Right cardiac atrium (tissue), 5 donors: ENCODE results near the gene PHF2. TPM values are rescaled to one million over a fixed set of nuclear protein-coding genes. Genes with fewer than 3 reads are reported as not detected.

Experiments used
- ATAC-seq, 2 donors: fragments of 200-7000 bp; cut with Tn5 transposase; one replicate each; pipeline versions ENCODE4 v1.8.0 to v1.9.1; 2020; ENCODE audit warnings: moderate library complexity in 2 of 2, mild to moderate bottlenecking in 1 of 2
- DNase-seq, 3 donors: peaks; one replicate each; pipeline ENCODE4 v3.0.0-alpha.2; 2020
- H3K27ac ChIP-seq: one replicate; pipeline ENCODE4 v1.5.1; 2013; ENCODE audit warnings: mild to moderate bottlenecking, low read length, control low read depth, moderate library complexity
- H3K27me3 ChIP-seq: one replicate; pipeline ENCODE4 v1.6.1; 2013; ENCODE audit not compliant: control insufficient read depth, insufficient read depth
- H3K4me1 ChIP-seq: one replicate; pipeline ENCODE4 v1.6.1; 2013; ENCODE audit warnings: low read length; ENCODE audit not compliant: control insufficient read depth, insufficient read depth
- H3K4me3 ChIP-seq: one replicate; pipeline ENCODE4 v1.5.1; 2013; ENCODE audit warnings: low read length, control low read depth
- H3K9me3 ChIP-seq: one replicate; pipeline ENCODE4 v1.6.1; 2013; ENCODE audit warnings: low read length; ENCODE audit not compliant: control insufficient read depth
- WGBS: extraction: QIAGEN DNeasy Blood & Tissue Kit; methylation state at CpG from one replicate; pipeline ENCODE4 v1.1.7; 2013; 5-methylcytosine and 5-hydroxymethylcytosine counted together
- intact Hi-C, 4 donors: fragments of 100-400 bp; cut with DNase I; formaldehyde crosslinking; loops; one replicate each; pipeline versions ENCODE4 v1.11.0 to v1.14.0; 2022 to 2023
- polyA plus RNA-seq: library from polyadenylated mRNA; stranded (reverse); fragments of 200-250 nt; gene quantifications from one replicate; pipeline ENCODE4 v1.2.3, GENCODE V29; 2013
- total RNA-seq, 4 donors: library from RNA; stranded (reverse); fragmentation: NEBNext Ultra II Directional; extraction: Animal tissue kit (Norgen Biotek cat#: 25700); gene quantifications; one replicate each; pipeline ENCODE4 v1.2.1, GENCODE V29; 2021
- donor health status: healthy with polysubstance abuse.
- donor health status: DM: no; HTN: yes; CAD: no.
- donor health status: DM: no; HTN: no; CAD: no.
- donor health status: DM: no; HTN: yes; CAD: no; lungs with severe emphysema.
- donor health status: DM: yes; HTN: yes; CAD: no.

Gene PHF2
- total and polyA plus RNA-seq, 5 donors = 28.3 to 32.4 (median 31.4) TPM

DNA sequence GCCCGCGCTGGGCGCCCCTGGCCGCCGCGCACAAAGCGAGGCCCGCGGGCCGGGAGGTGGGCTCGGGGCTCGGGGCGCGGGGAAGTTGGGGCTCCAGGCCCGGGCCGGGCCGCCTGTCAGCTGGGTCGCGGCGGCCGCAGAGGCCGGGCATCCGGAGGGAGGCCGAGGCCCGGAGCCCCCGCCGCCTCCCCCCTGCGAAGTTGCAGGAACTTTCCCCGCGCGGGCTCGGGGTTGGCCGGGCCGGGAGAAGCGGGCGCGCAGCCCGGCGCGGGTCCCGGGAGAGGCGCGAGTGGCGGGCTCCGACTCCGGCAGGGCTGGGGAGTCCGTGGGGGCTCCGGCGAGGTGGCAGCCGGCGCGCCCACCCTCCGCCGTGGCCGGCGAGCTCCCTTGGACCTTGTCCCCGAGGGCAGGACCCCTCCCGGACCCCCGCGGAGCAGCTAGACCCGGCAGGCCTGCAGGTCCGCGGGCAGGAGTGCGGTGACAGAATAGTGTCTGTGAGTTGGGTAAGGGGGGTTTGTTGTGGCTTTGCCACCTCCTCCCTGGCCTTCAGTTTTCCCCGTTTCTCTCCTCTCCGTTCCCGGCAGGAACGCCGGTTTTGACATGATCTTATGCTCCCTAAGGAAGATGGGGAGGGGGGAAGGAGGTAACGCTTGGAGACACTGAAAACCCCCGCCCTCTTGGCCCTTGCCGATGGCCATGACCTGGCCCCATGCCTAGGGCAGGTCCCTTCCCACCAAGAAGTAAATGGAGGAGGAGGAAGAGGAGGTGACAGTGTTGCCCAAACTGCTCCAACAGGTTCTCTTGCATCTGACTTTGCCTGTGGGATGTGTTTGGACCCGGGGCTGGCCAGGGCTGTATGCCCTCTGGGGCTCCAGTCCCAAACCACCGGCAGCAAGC lies 942 bp downstream of the PHF2 start:
- 2% methylated on average over 74 of the region's 74 CpGs for WGBS
- Histone ChIP-seq H3K4me3 (peak overlapping the region; percentile 88), H3K4me1 (peaks cover 14% of the 10 kb centered on the region), H3K27me3 (no peaks in the 10 kb centered on the region), H3K27ac (peak overlapping the region; percentile 84), H3K9me3 (no peaks in the 10 kb centered on the region)
- intact Hi-C loops = no loop called here
- ATAC-seq = peak; percentile 8 to 11
- DNase-seq = peak; percentile 63 to 85 (median 83)

DNA sequence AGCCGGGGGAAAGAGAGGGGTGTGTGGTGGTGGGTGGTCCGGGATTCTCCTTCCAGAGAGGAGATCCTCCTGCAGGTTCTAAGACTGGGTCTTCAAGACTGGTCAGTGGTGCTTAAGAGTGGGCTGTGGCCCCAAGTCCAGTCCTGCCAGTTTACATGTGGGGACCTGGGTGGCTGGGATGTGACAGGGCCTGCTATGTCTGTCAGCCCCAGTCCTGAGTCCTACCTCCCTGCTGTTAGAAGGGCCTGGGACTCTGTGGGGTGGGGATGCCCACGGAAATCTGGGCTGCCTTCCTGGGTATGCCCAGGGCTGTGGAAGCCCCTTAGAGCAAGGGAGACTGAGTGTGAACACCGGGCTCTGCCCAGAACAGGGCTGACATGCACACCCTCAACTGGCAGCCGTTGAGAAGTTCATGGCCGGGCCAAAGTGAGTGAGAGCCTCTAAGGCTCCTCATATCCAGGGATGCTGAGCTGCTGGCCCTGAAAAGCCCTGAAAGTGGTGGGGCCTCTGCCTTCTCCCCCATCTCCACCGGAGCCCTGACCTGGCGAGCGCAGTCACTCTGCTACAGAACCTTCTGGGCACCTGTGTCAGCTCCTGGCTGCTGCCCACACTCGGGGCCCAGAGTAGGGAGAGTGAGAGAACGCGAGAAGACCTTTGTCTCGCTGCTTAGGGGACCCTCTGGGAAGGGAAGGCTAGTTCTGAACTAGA lies 1.7 kb downstream of the PHF2 start:
- H3K27me3 ChIP-seq = no peaks in the 10 kb centered on the region
- peak overlapping the region; percentile 16 for H3K27ac ChIP-seq
- ATAC-seq = peak; percentile 20 to 23
- no peaks in the 10 kb centered on the region for H3K9me3 ChIP-seq
- 53% methylated on average over 13 of the region's 13 CpGs for WGBS
- intact Hi-C loops = no loop called here
- peak in 1 of 3 donors; percentile 56 for DNase-seq
- peak overlapping the region; percentile 88 for H3K4me3 ChIP-seq
- H3K4me1 ChIP-seq = peaks cover 16% of the 10 kb centered on the region

DNA sequence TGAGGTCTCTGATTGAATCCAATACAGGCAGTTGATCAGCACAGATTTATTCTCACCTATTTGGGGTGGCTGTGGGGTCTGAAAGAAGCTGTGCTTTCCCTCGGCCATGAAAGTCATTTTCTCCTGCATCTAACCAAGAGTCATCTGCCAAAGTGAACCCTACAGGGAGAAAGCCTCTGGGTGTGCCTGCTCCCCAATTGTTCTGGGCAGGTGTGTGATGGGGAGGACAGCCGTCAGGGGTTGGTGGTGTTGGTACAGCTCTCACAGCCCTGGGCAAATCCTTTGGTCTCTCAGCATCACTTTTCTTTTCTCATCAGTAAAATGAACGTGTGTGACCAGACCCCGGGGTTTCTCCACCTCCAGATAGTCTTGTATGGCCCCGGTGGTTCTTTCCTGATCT lies 2.5 kb downstream of the PHF2 start:
- Histone ChIP-seq H3K27me3 (no peaks in the 10 kb centered on the region), H3K27ac (no peak overlapping the region), H3K4me1 (peaks cover 16% of the 10 kb centered on the region), H3K9me3 (no peaks in the 10 kb centered on the region), H3K4me3 (no peak overlapping the region)
- ATAC-seq (no peak), DNase-seq (no peak)
- intact Hi-C loops = no loop called here
- 70% methylated on average over 5 of the region's 5 CpGs for WGBS

DNA sequence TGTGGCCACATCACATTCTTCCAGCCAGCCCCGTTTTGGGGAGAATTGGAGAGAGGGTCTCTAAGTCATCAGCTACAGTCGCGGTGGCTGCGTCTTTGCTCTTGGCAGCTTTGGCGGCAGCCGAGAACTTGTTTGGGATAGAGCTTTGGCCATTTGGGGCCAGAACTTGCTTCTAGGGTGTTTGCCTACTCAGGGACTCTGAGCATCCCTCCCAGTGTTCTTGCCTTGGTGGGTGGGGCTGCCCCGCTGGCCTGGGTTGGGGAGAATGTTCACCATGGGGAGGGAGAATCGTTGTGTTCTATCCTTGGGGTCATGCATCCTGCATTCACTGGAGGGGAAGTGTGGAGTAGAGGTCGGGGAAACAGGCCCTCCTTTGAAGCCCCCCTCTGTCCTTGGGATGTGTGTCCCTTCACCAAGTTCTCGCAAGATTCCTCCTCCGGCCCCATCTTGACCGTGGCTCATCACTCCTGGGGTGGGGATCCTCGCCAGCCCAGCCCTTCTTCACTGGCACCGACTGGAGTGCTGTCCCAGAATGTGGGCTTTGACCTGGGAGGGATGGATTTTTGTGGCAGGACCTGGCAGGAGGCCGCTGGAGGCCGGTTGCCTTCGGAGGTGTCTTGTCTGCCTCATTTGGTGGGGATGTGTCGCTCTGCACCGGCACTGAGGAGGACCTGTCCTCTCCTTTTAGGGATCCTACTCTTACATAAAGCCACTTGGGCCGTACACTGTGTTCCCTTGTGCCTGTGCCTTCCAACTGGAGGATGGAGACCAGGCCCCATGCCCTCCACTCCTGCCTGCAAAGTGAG lies 3.5 kb downstream of the PHF2 start:
- H3K27ac ChIP-seq = peak overlapping the region; percentile 63
- 75% methylated on average over 20 of the region's 20 CpGs for WGBS
- DNase-seq (peak in 1 of 3 donors; percentile 47), ATAC-seq (peak in 1 of 2 donors; percentile 10)
- no peaks in the 10 kb centered on the region for H3K27me3 ChIP-seq
- intact Hi-C loops = no loop called here
- peaks cover 16% of the 10 kb centered on the region for H3K4me1 ChIP-seq
- H3K9me3 ChIP-seq = no peaks in the 10 kb centered on the region
- no peak overlapping the region for H3K4me3 ChIP-seq

DNA sequence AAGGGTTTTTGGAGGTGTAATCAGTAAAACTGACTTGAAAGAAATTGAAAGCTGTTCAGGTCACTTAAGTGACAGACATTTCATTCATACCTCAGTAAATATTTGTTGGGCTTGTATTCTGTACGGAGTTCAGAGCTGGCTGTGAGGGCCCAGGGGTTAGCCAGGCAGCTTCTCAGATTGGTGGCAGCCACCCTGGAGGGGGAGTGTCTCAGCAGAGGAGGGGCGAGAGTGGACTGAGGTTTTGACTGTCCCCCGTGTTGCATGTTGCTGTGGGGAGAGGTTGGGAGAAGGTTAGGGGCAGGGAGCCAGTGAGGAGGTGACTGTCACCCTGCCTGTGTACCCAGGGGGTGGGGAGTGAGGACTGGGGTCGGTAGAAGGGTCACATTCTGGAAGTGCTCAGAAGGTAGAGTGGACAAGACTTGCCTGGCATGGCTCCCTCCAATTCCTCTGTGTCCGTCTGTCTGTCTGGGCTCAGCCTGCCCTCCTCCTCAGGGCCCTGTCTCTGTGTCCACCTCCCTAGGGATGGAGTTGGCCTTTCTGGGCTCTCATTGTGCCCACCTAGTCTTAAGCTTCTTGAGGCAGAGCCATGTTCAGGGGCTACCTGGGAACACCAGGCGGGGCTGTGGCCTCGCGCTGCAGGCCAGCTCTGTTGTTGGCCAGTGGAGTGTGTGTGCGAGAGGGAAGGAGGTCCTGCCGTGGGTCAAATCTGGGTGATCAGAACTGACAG lies 4.4 kb downstream of the PHF2 start:
- Histone ChIP-seq H3K27ac (peak overlapping the region; percentile 39), H3K4me1 (peaks cover 17% of the 10 kb centered on the region), H3K27me3 (no peaks in the 10 kb centered on the region), H3K9me3 (no peaks in the 10 kb centered on the region), H3K4me3 (no peak overlapping the region)
- DNase-seq = peak in 1 of 3 donors; percentile 62
- peak in 1 of 2 donors; percentile 25 for ATAC-seq
- intact Hi-C loops = no loop called here
- 52% methylated on average over 10 of the region's 10 CpGs for WGBS

DNA sequence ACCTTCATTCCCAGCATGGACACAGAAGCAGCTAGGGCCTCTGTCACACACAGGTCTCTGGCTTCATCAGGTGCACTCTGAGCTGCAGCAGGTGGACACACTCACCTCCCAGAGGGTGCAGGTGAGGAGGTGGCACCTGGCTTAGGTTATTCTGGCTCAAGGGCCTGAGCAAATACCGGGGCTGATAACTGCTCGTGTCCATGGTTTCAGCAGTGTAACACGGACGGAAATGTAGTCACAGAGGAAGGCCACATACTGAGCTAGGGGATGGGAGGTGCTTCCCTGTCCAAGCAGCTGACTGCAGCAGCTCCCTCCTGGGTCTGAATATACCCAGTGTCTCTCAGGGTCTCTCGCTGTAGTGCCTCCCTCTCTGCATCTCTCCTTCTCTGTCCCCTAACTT lies 5.7 kb downstream of the PHF2 start:
- ATAC-seq (peak; percentile 37 to 63), DNase-seq (no peak)
- 28% methylated on average over 5 of the region's 5 CpGs for WGBS
- Histone ChIP-seq H3K9me3 (no peaks in the 10 kb centered on the region), H3K4me3 (no peak overlapping the region), H3K27me3 (no peaks in the 10 kb centered on the region), H3K27ac (peak overlapping the region; percentile 31), H3K4me1 (peaks cover 28% of the 10 kb centered on the region)
- intact Hi-C loops = no loop called here

DNA sequence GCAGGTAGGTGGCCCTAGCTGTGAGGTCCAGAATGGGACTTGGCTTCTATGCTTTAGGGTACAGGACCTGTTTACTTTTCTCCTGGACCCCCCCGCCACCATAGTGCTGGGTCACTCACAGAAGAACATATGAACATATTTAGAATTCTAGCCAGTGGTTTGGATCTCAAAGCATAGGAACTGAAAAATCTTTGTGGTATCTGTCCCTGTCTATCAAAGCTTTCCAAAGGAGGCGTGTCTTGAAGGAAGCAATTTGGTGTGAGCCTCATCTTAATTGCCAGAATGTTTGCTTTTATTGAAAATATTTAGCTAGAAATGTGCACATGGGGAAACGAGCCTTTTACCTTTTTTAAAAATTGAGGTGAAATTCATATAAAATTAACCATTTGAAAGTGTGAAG lies 6.2 kb downstream of the PHF2 start:
- no peaks in the 10 kb centered on the region for H3K27me3 ChIP-seq
- intact Hi-C loops = no loop called here
- no peak for DNase-seq
- H3K9me3 ChIP-seq = no peaks in the 10 kb centered on the region
- 77% methylated on average over 3 of the region's 3 CpGs for WGBS
- H3K4me1 ChIP-seq = peaks cover 28% of the 10 kb centered on the region
- H3K27ac ChIP-seq = peak overlapping the region; percentile 4
- H3K4me3 ChIP-seq = no peak overlapping the region
- ATAC-seq = no peak

DNA sequence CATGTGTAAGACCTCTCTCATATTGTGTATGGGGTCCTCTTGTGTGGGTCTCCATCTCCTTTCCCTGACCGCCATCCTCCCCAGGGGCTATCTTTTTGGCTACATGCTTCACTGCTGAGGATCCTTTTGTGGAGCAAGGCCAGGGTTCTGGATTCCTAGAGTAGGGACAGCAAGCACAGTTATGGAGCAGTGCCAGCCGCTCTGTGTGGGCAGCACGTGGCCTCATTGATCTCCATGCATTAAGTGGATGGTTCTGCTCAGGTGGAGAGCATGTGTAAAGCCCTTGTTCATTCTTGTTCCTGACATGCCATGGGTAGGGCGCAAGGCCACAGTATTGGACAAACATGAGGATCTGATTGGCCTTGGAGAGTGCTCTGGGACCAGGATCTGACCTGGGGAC lies 8.9 kb downstream of the PHF2 start:
- DNase-seq (peak in 1 of 3 donors; percentile 53), ATAC-seq (no peak)
- Histone ChIP-seq H3K4me1 (peaks cover 30% of the 10 kb centered on the region), H3K4me3 (no peak overlapping the region), H3K27me3 (no peaks in the 10 kb centered on the region), H3K9me3 (no peaks in the 10 kb centered on the region), H3K27ac (no peak overlapping the region)
- 91% methylated on average over 4 of the region's 4 CpGs for WGBS
- intact Hi-C loops = no loop called here

DNA sequence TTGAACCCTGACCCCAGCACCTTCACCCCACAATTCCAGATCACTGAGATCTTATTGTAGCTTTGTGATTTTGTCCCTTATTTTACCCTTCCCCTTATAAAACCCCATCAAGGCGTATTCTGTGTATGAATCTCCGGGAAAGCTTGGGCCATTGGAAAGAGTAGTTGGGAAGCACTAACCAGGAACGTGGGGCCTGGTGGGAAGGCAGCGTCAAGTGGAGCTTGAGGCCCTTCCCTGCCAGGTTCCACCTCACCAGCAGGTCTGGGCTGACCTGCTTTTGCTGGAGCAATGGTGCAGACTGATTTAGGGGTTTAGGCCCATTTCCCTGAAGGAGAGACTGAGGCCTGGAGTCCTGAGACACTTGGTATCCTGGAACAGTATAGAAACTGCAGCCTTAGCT lies 9.3 kb downstream of the PHF2 start:
- Histone ChIP-seq H3K4me1 (peaks cover 29% of the 10 kb centered on the region), H3K4me3 (no peak overlapping the region), H3K27me3 (no peaks in the 10 kb centered on the region), H3K27ac (no peak overlapping the region), H3K9me3 (no peaks in the 10 kb centered on the region)
- WGBS = 98% methylated on average over 4 of the region's 4 CpGs
- DNase-seq (no peak), ATAC-seq (no peak)
- intact Hi-C loops = no loop called here

DNA sequence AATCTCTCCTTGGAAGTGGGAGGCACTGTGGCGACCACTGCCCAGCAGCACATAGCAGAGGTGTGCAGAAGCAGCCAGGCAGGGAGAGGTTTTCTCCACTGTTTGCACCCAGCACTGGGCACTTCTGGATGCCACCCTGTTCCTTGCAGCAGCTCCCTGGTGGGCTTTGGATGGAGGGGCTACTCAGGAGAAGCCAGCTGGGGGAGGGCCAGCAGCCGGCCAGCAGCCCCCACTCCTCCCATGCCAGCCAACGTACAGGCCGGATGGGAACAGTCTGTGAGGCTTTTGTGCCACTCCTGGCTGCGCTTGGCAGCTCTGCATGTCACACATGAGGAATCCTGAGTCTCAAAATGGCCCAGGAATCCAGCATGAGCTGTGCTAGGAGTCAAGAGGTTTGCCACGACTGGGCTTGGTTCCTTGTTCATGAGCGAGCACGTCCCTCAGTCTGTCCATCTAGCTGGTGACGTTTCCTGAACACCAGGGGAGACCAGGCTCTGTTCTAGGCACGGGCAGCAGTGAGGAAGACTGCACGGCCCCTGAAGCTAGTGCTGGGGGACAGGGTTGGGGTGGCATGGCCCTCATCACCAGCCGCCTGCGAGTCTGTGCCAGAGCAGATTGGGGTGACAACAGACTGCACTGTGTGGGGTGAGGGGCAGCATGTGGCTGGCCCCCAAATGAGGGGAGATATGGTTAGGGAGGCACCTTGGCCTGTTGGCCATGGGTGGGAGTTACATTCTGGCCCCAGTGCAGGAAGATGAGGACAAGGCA lies 10.1 kb downstream of the PHF2 start:
- peak overlapping the region; percentile 65 for H3K27ac ChIP-seq
- no peaks in the 10 kb centered on the region for H3K27me3 ChIP-seq
- peak in 1 of 3 donors; percentile 71 for DNase-seq
- WGBS = 72% methylated on average over 13 of the region's 13 CpGs
- no peaks in the 10 kb centered on the region for H3K9me3 ChIP-seq
- H3K4me1 ChIP-seq = peaks cover 29% of the 10 kb centered on the region
- intact Hi-C loops = no loop called here
- peak; percentile 20 to 48 for ATAC-seq
- no peak overlapping the region for H3K4me3 ChIP-seq
